ENCODE measurements around the gene E4F1. TPM values are rescaled to one million over a fixed set of nuclear protein-coding genes. Genes with fewer than 3 reads are reported as not detected.
A peak's percentile ranks its signal among the peaks of the same experiment; 100 is the strongest.
"Not testable (repeated sequence)": the region's sequence is repeated elsewhere in the genome, so short reads cannot be mapped to it uniquely, and the experiment has no call there.

Gene E4F1
- total RNA-seq, 2 donors from 2014 or later = 15.5 to 19.3 TPM

- no peak for DNase-seq (ENCODE audit: low spot score)
- intact Hi-C loops (cut with DNase I) = loop anchor here in 1 of 2 donors (2.0 kb wide), 1 partner anchor 421 kb away; no protein-coding TSS in a partner anchor
Observed at GRCh38 chr16:2237493-2238149, 14.2 kb downstream of the E4F1 start.

GRCh38 chr16:2238150-2238837 lies 14.9 kb downstream of the E4F1 start:
- DNase-seq (ENCODE audit: low spot score) = no peak
- intact Hi-C loops (cut with DNase I) = no loop called here

- DNase-seq (ENCODE audit: low spot score) = no peak
- intact Hi-C loops (cut with DNase I) = no loop called here
Observed at GRCh38 chr16:2238838-2239675, 15.7 kb downstream of the E4F1 start.

GRCh38 chr16:2240331-2240730 lies 16.9 kb downstream of the E4F1 start:
- intact Hi-C loops (cut with DNase I) = not testable (repeated sequence)

DNA sequence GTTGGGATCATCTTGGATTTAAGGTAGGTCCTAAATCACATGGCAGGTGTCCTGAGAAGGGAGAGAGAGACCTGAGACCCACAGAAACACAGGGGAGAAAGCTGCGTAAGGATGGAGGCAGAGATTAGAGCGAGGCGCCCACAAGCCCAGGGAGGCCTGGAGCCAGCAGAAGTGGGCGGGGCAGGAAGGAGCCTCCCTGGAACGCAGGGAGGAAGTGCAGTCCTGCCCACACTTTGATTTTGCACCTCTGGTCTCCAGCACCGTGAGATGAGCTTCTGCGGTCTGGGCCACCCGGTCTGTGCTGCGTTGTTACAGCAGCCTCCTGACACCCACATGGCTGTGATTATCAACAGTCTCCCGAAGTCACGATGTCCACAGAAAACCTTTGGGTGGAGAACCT lies 19.2 kb downstream of the E4F1 start:
- no peak for DNase-seq (ENCODE audit: low spot score)
- intact Hi-C loops (cut with DNase I) = no loop called here

More at GRCh38 chr16:2240331-2240730, 16.9 kb downstream of the E4F1 start:
- DNase-seq (ENCODE audit: low spot score) = not testable (repeated sequence)

- intact Hi-C loops (cut with DNase I) = no loop called here
- no peak for DNase-seq (ENCODE audit: low spot score)
Observed at GRCh38 chr16:2243031-2243528, 19.7 kb downstream of the E4F1 start.

- no peak for DNase-seq (ENCODE audit: low spot score)
- intact Hi-C loops (cut with DNase I) = no loop called here
Observed at GRCh38 chr16:2243781-2244180, 20.4 kb downstream of the E4F1 start.

DNA sequence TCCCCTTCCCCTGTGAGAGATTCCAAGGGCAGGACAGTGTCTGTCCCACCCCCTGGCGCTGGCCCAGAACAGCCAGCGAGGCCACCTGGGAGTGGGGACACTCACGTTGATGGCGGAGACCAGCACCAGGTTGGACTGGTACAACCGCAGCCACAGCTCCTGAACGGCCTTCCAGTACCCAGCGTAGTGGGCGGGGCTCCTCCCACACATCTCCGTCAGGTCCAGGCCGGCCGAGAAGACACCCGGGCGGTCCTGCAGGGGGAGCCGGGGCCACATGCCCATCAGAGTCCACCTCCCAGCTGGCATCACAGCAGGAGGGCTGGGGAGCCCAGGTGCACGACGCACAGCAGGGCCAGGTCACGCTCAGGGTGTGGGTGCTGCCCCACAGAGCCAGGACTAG lies 20.9 kb downstream of the E4F1 start:
- no peak for DNase-seq (ENCODE audit: low spot score)
- intact Hi-C loops (cut with DNase I) = no loop called here

GRCh38 chr16:2244926-2245795 lies 21.8 kb downstream of the E4F1 start:
- intact Hi-C loops (cut with DNase I) = no loop called here
- no peak for DNase-seq (ENCODE audit: low spot score)

GRCh38 chr16:2246301-2246885 lies 23.0 kb downstream of the E4F1 start:
- intact Hi-C loops (cut with DNase I) = no loop called here
- DNase-seq (ENCODE audit: low spot score) = no peak

DNA sequence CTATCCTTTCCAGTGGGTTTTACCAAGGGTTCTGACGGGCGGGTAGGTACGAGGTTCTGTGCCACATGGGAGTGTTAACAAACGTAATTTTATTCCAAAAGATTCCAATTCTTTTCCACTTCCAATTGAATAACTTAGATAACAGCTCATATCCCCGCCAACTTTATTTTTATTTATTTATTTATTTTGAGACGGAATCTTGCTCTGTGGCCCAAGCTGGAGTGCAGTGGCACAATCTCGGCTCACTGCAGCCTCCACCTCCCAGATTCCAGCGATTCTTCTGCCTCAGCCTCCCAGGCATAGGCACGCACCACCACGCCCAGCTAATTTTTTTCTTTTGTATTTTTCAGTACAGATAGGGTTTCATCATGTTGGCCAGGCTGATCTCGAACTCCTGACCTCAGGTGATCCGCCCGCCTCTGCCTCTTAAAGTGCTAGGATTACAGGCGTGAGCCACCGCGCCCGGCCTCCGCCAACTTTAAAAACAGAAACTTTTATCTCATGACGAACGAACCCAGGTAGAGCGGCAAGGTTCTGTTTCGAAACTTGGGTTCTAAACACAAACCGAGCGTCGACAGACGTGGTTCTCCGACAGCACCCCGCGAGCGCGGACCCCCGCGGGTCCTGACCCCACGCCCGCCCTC lies 27.4 kb downstream of the E4F1 start:
- intact Hi-C loops (cut with DNase I) = no loop called here
- no peak for DNase-seq (ENCODE audit: low spot score)

GRCh38 chr16:2251296-2252111 lies 28.1 kb downstream of the E4F1 start, which contains the start of gene ECI1:
ECI1 (minus strand) TSS chr16:2251587; CDS start chr16:2251566, 21 bp downstream.
- intact Hi-C loops (cut with DNase I) = no loop called here
- peak; percentile 99 for DNase-seq (ENCODE audit: low spot score)

DNA sequence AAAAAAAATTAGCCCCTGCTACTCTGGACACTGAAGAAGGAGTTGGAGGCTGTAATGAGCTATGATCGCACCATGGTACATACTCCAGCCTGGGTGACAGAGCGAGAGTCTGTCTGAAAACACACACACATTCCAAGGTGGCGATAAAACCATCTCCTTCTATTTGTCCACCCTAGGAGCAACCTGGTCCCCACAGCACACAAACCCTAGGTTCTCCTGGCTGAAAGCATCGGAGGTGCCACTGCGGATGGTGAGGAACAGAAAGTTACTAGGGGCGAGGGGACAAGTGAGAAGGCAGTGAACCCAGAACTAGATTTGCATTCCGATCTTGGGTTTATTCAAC lies 29.4 kb downstream of the E4F1 start:
- intact Hi-C loops (cut with DNase I) = no loop called here
- DNase-seq (ENCODE audit: low spot score) = no peak

- no peak for DNase-seq (ENCODE audit: low spot score)
- intact Hi-C loops (cut with DNase I) = no loop called here
Observed at GRCh38 chr16:2253293-2253692, 29.9 kb downstream of the E4F1 start.

DNA sequence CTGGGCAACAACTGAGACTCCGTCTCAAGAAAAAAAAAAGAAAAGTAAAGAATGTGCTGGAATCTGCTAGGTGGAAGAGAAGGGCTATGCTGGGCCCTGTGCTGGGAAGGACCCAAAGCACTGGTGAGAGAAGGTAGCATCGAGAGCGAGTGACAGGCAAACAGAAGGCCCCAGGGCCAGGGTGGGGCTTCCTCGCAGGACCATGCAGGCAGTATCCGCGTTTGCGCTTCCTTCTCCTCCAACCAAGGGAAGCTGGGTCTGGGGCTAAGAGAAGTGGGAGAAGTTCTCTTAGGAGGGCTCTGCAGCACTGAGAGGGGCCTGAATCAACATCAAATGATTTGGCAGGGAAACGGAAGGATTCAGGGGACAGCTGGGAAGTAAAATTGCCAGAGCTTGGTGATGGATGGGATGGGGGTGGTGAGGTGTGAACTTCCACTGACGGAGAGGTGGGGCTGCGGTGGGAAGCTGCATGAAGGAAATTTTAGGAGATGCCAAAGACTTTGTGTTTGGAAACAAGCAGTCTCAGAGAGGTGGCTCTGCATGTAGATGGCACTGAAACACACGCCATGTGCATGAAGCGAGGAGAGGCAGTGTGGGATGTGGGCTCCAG lies 33.2 kb downstream of the E4F1 start:
- intact Hi-C loops (cut with DNase I) = no loop called here
- no peak for DNase-seq (ENCODE audit: low spot score)

GRCh38 chr16:2257726-2258125 lies 34.3 kb downstream of the E4F1 start:
- intact Hi-C loops (cut with DNase I) = no loop called here
- no peak for DNase-seq (ENCODE audit: low spot score)

GRCh38 chr16:2258530-2258929 lies 35.1 kb downstream of the E4F1 start:
- intact Hi-C loops (cut with DNase I); DNase-seq (ENCODE audit: low spot score): not testable (repeated sequence)
